Measurements from ENCODE around the gene B3GALT6. TPM values are rescaled to one million over a fixed set of nuclear protein-coding genes. Genes with fewer than 3 reads are reported as not detected.

The B3GALT6 gene
- total and polyA plus RNA-seq, 2 experiments from 2014 or later, result 5.5 to 26.5 TPM

GRCh38 chr1:1226566-1227362 lies 5.3 kb upstream of the B3GALT6 start:
- no peaks in the 10 kb centered on the region for H3K9me2 ChIP-seq (ENCODE audit: insufficient read depth)
- no peak overlapping the region for H3K27ac Mint-ChIP-seq
- peaks cover 30% of the 10 kb centered on the region for H3K79me2 ChIP-seq (replicated peaks; ENCODE audit: insufficient read depth)
- TF ChIP-seq ETS1 (IDR thresholded peaks at IDR 0.05), result no peak
- no peak for TF ChIP-seq EZH2phosphoT487 (IDR thresholded peaks at IDR 0.05; ENCODE audit: unreplicated experiment)
- no peak for TF ChIP-seq REST (IDR thresholded peaks at IDR 0.05; ENCODE audit: unreplicated experiment)
- no peak for TF ChIP-seq ZNF462 (CRISPR knock-in tag; IDR thresholded peaks at IDR 0.05)
- no peak for TF ChIP-seq ZNF331 (CRISPR knock-in tag; IDR thresholded peaks at IDR 0.05; ENCODE audit: low read depth)
- TF ChIP-seq NANOG (IDR thresholded peaks at IDR 0.05; ENCODE audit: borderline replicate concordance), result no peak
- TF ChIP-seq ZNF114 (CRISPR knock-in tag; IDR thresholded peaks at IDR 0.05), result no peak
- TF ChIP-seq CTCF (conservative IDR thresholded peaks at IDR 0.05; ENCODE audit: low read depth in 2 of 2), result no peak
- TF ChIP-seq CREB1 (CRISPR knock-in tag; IDR thresholded peaks at IDR 0.05; ENCODE audit: low read depth), result no peak
- TF ChIP-seq EZH2 (IDR thresholded peaks at IDR 0.05; ENCODE audit: low read depth, unreplicated experiment), result no peak
- TF ChIP-seq POLR2AphosphoS5 (IDR thresholded peaks at IDR 0.05; ENCODE audit: low read depth), result no peak
- no peak for TF ChIP-seq JUNB (IDR thresholded peaks at IDR 0.05; ENCODE audit: unreplicated experiment)
- H3K27me3 Mint-ChIP-seq (ENCODE audit: insufficient read depth, low read depth, poor library complexity), result peaks cover 9% of the 10 kb centered on the region
- H3K4me2 ChIP-seq, result no peak overlapping the region
- DNase-seq (ENCODE audit: low spot score), result no peak
- no peak overlapping the region for H3K4me3 ChIP-seq
- no peaks in the 10 kb centered on the region for H3K27me3 ChIP-seq (ENCODE audit: insufficient read depth)
- H3K36me3 ChIP-seq (ENCODE audit: insufficient read depth), result peaks cover 3% of the 10 kb centered on the region; the same call in 1 of the 2 replicates
- H3F3A ChIP-seq (replicated peaks; ENCODE audit: low read depth), result 0 out of 2 replicates have a peak, but pooled peaks cover 4% of the 10 kb centered on the region
- no peak overlapping the region for H2AFZ ChIP-seq
- peaks cover 7% of the 10 kb centered on the region for H3K4me1 Mint-ChIP-seq
- H3K27ac ChIP-seq (ENCODE audit: low read depth), result no peak overlapping the region
- H3K4me3 Mint-ChIP-seq, result no peak overlapping the region
- H3K36me3 Mint-ChIP-seq (ENCODE audit: low read depth), result peaks cover 30% of the 10 kb centered on the region
- no peak for ATAC-seq
- H4K20me1 ChIP-seq (replicated peaks; ENCODE audit: insufficient read depth), result peaks cover 5% of the 10 kb centered on the region; the same call in 1 of the 2 replicates
- no peaks in the 10 kb centered on the region; the same call in 2 of the 3 replicates for H3K9me3 Mint-ChIP-seq
- H3K4me1 ChIP-seq (ENCODE audit: insufficient read depth), result peaks cover 6% of the 10 kb centered on the region

Measured in GM23338 (cell line).